Measurements from ENCODE around the gene KCNH3. TPM values are rescaled to one million over a fixed set of nuclear protein-coding genes. Genes with fewer than 3 reads are reported as not detected.

Gene KCNH3
- total RNA-seq, 1 donor from 2014 or later = not detected

DNA sequence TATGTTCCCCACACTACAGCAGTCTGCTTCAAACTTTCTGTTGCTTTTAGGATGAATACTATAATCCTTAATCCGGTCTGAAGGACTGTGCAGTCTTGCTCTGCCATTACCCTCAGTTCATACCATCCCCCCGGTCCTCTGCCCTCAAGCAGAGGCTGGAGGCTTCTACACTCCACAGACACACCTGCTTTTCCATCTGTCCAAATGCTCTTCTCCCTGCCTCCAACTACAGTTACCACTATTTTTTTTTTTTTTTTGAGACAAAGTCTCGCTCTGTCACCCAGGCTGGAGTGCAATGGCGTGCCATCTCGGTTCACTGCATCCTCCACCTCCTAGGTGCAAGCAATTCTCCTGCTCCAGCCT, 19.3 kb upstream of the KCNH3 start:
- no peak overlapping the region for H3K4me3 Mint-ChIP-seq
- TF ChIP-seq CTCF (IDR thresholded peaks at IDR 0.05) = no peak
- H3K36me3 ChIP-seq = peaks cover 3% of the 10 kb centered on the region

DNA sequence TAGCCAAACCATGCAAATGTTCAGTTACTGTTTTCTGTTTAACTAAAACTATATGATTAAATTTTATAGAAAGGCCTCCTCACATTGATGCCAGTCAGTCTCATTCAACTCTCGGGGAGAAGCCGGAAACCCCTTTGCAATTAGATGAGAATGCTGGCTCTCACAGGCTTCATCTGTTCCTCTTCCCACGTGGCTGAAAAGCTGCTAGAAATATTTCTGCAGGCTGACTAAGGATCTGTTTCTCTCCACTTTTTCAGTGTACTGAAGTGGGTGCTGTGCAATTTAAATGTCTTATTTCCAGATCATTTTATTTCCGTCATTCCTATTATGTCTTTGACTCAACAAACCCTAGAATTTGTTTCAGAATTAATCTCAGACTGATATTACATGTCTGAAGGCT, 17.4 kb upstream of the KCNH3 start:
- no peak overlapping the region for H3K4me3 Mint-ChIP-seq
- no peak overlapping the region for H3K27ac ChIP-seq
- peaks cover 28% of the 10 kb centered on the region for H3K36me3 Mint-ChIP-seq

More for the DNA sequence above, 19.3 kb upstream of the KCNH3 start:
- H3K9me3 ChIP-seq (ENCODE audit: low read depth) = no peaks in the 10 kb centered on the region
- H3K27me3 ChIP-seq = no peaks in the 10 kb centered on the region
- H3F3A ChIP-seq (ENCODE audit: low read depth) = no peaks in the 10 kb centered on the region
- no peak overlapping the region for H3K27ac ChIP-seq
- Mint-ChIP-seq H3K36me3 (peaks cover 16% of the 10 kb centered on the region), H3K9me3 (no peaks in the 10 kb centered on the region), H3K27ac (no peak overlapping the region), H3K4me1 (no peaks in the 10 kb centered on the region), H3K27me3 (ENCODE audit: insufficient read depth, low read depth) (no peaks in the 10 kb centered on the region)
- no peaks in the 10 kb centered on the region for H3K79me2 ChIP-seq (ENCODE audit: low read depth)
- H4K20me1 ChIP-seq (ENCODE audit: low read depth) = no peaks in the 10 kb centered on the region
- no peak overlapping the region for H3K9ac ChIP-seq
- H3K4me2 ChIP-seq = no peak overlapping the region
- H3K4me3 ChIP-seq = no peak overlapping the region
- H3K4me1 ChIP-seq = no peaks in the 10 kb centered on the region
- no peak overlapping the region for H2AFZ ChIP-seq (replicated peaks)
- DNase-seq (ENCODE audit: low spot score) = no peak

GRCh38 chr12:49524660-49525324, 14.0 kb upstream of the KCNH3 start:
- H3K4me3 ChIP-seq = no peak overlapping the region
- H4K20me1 ChIP-seq (ENCODE audit: low read depth) = no peaks in the 10 kb centered on the region
- Mint-ChIP-seq H3K27ac (no peak overlapping the region), H3K9me3 (no peaks in the 10 kb centered on the region), H3K4me1 (no peaks in the 10 kb centered on the region), H3K27me3 (ENCODE audit: insufficient read depth, low read depth) (no peaks in the 10 kb centered on the region), H3K36me3 (peaks cover 31% of the 10 kb centered on the region), H3K4me3 (no peak overlapping the region)
- H3K27ac ChIP-seq = no peak overlapping the region
- H3K36me3 ChIP-seq = peaks cover 3% of the 10 kb centered on the region
- no peaks in the 10 kb centered on the region for H3K4me1 ChIP-seq
- TF ChIP-seq CTCF (IDR thresholded peaks at IDR 0.05) (no peak), EZH2phosphoT487 (IDR thresholded peaks at IDR 0.05) (no peak)
- H3K27me3 ChIP-seq = no peaks in the 10 kb centered on the region
- H2AFZ ChIP-seq (replicated peaks) = no peak overlapping the region
- peaks cover 8% of the 10 kb centered on the region for H3F3A ChIP-seq (ENCODE audit: low read depth)
- no peak overlapping the region for H3K4me2 ChIP-seq
- H3K79me2 ChIP-seq (ENCODE audit: low read depth) = no peaks in the 10 kb centered on the region
- no peak overlapping the region for H3K9ac ChIP-seq
- no peak for DNase-seq (ENCODE audit: low spot score)
- no peaks in the 10 kb centered on the region for H3K9me3 ChIP-seq (ENCODE audit: low read depth)

More for the DNA sequence above, 17.4 kb upstream of the KCNH3 start:
- H3K27ac Mint-ChIP-seq = no peak overlapping the region
- Histone ChIP-seq H3K79me2 (ENCODE audit: low read depth) (no peaks in the 10 kb centered on the region), H4K20me1 (ENCODE audit: low read depth) (no peaks in the 10 kb centered on the region), H3K4me2 (no peak overlapping the region), H3K36me3 (peaks cover 3% of the 10 kb centered on the region), H2AFZ (replicated peaks) (no peak overlapping the region), H3F3A (ENCODE audit: low read depth) (no peaks in the 10 kb centered on the region), H3K9me3 (ENCODE audit: low read depth) (no peaks in the 10 kb centered on the region), H3K9ac (no peak overlapping the region), H3K4me3 (no peak overlapping the region), H3K4me1 (no peaks in the 10 kb centered on the region), H3K27me3 (no peaks in the 10 kb centered on the region)
- H3K27me3 Mint-ChIP-seq (ENCODE audit: insufficient read depth, low read depth) = no peaks in the 10 kb centered on the region
- H3K9me3 Mint-ChIP-seq = no peaks in the 10 kb centered on the region
- DNase-seq (ENCODE audit: low spot score) = no peak
- no peak for TF ChIP-seq CTCF (IDR thresholded peaks at IDR 0.05)
- TF ChIP-seq EZH2 (IDR thresholded peaks at IDR 0.05) = no peak
- TF ChIP-seq EZH2phosphoT487 (IDR thresholded peaks at IDR 0.05) = no peak
- H3K4me1 Mint-ChIP-seq = no peaks in the 10 kb centered on the region

Measured in neural progenitor cell (in vitro differentiated cells).